Fibroblast of lung (primary cell): ENCODE measurements around the gene HTT. TPM values are rescaled to one million over a fixed set of nuclear protein-coding genes. Genes with fewer than 3 reads are reported as not detected.

ENCODE experiments used
- DNase-seq, 2 donors: peaks; one replicate each; pipeline versions ENCODE4 v3.0.0 to v3.0.0-alpha.2; 2010; ENCODE audit warnings: low read depth in 2 of 2
- H2AFZ ChIP-seq: 2 replicates; pipeline ENCODE4 v1.5.1; 2012; ENCODE audit warnings: low read length, control low read depth, inconsistent platforms
- H3K27ac ChIP-seq: 2 replicates; pipeline ENCODE4 v1.5.1; 2011; ENCODE audit warnings: low read length, control low read depth; ENCODE audit not compliant: insufficient read depth
- H3K27me3 ChIP-seq: 2 replicates; pipeline ENCODE4 v1.5.1; 2011; ENCODE audit warnings: mild to moderate bottlenecking, low read length; ENCODE audit not compliant: control insufficient read depth, insufficient read depth
- H3K36me3 ChIP-seq: 2 replicates; pipeline ENCODE4 v1.5.1; 2011; ENCODE audit warnings: low read length; ENCODE audit not compliant: control insufficient read depth, insufficient read depth
- H3K4me1 ChIP-seq: 2 replicates; pipeline ENCODE4 v1.5.1; 2011; ENCODE audit warnings: low read length; ENCODE audit not compliant: control insufficient read depth, insufficient read depth; ENCODE audit errors: extremely low read depth
- H3K4me2 ChIP-seq: 2 replicates; pipeline ENCODE4 v1.5.1; 2011; ENCODE audit warnings: low read length, control low read depth; ENCODE audit not compliant: insufficient read depth; ENCODE audit errors: extremely low read depth
- H3K4me3 ChIP-seq, 4 experiments: fragments of 200-600 bp in 1 of 4; sonication (generic) in 1 of 4; replicated peaks in 1 of 4; 2 replicates each; pipeline ENCODE4 v1.5.1; 2011 to 2016; ENCODE audit warnings: low read length in 4 of 4, low read depth in 3 of 4, mild to moderate bottlenecking in 3 of 4, control low read depth in 2 of 4, inconsistent platforms in 1 of 4, mixed read lengths in 1 of 4; ENCODE audit not compliant: insufficient read depth in 1 of 4; ENCODE audit errors: control extremely low read depth in 1 of 4
- H3K79me2 ChIP-seq: 2 replicates; pipeline ENCODE4 v1.5.1; 2012; ENCODE audit warnings: mild to moderate bottlenecking, low read length, inconsistent platforms; ENCODE audit not compliant: control insufficient read depth, insufficient read depth
- H3K9ac ChIP-seq: 2 replicates; pipeline ENCODE4 v1.5.1; 2011; ENCODE audit warnings: mild to moderate bottlenecking, low read length, control low read depth; ENCODE audit not compliant: insufficient read depth
- H3K9me3 ChIP-seq: 2 replicates; pipeline ENCODE4 v1.5.1; 2012; ENCODE audit warnings: low read depth, low read length; ENCODE audit not compliant: control insufficient read depth, insufficient read depth
- H4K20me1 ChIP-seq: 2 replicates; pipeline ENCODE4 v1.5.1; 2011; ENCODE audit warnings: low read length; ENCODE audit not compliant: control insufficient read depth, insufficient read depth; ENCODE audit errors: extremely low read depth
- EZH2 ChIP-seq: IDR thresholded peaks from 2 replicates; pipeline ENCODE4 v1.5.1; 2012; ENCODE audit warnings: low read length, control low read depth, mild to moderate bottlenecking; ENCODE audit errors: missing control alignments
- polyA plus RNA-seq, 2 donors: library from polyadenylated mRNA; depleted of rRNA in 1 of 2; stranded (reverse) in 1 of 2; unstranded in 1 of 2; fragments of >200 nt; gene quantifications; 2 replicates each; pipeline ENCODE4 v1.2.1, GENCODE V29; 2011 to 2012; ENCODE audit warnings: missing spikeins in 1 of 2
- total RNA-seq: library from RNA; depleted of rRNA; stranded (reverse); fragments of >200 nt; gene quantifications from 2 replicates; pipeline ENCODE4 v1.2.1, GENCODE V29; 2014
- TF ChIP-seq, protein P1 (sequence below), 2 donors: IDR thresholded peaks in 1 of 2; conservative IDR thresholded peaks in 1 of 2; 1 replicate in 1 of 2; 2 replicates in 1 of 2; pipeline ENCODE4 v1.5.1; 2011 to 2012; ENCODE audit warnings: low read length in 2 of 2, control low read depth in 1 of 2, inconsistent platforms in 1 of 2, low read depth in 1 of 2, mild to moderate bottlenecking in 1 of 2

Gene HTT
- total and polyA plus RNA-seq, 2 donors (not counting 1 experiment from before 2014, with no cell fraction given): 13.2 to 41.8 TPM

DNA sequence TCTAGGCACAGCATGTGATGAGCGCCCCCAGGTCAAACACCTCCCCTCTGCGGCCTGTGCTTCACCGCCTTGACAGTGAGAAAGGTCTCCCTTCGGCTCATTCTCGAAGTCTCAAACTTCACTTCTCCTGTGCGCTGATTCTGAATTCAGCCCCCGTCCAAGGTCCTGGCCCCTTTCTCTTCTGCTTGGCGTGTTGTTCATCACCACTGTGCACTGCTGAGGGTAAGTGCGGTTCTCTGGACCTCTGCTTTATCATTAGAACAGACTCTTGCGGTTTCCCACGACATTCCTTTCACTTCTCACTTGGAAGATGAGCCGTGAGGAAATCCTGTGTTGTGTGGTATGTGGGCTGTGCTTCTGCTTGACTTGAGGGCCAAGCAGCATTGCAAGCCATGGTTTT, 12.0 kb upstream of the HTT start:
- peak; percentile 63 to 83 for DNase-seq
- Histone ChIP-seq H3K9me3 (no peaks in the 10 kb centered on the region), H3K4me3 (no peak overlapping the region), H2AFZ (no peak overlapping the region), H3K79me2 (no peaks in the 10 kb centered on the region), H3K27ac (no peak overlapping the region), H3K9ac (no peak overlapping the region), H3K27me3 (peaks cover 6% of the 10 kb centered on the region), H4K20me1 (no peaks in the 10 kb centered on the region), H3K4me2 (no peak overlapping the region), H3K36me3 (no peaks in the 10 kb centered on the region), H3K4me1 (no peaks in the 10 kb centered on the region)
- no peak for TF ChIP-seq EZH2
- TF ChIP-seq, protein P1, sequence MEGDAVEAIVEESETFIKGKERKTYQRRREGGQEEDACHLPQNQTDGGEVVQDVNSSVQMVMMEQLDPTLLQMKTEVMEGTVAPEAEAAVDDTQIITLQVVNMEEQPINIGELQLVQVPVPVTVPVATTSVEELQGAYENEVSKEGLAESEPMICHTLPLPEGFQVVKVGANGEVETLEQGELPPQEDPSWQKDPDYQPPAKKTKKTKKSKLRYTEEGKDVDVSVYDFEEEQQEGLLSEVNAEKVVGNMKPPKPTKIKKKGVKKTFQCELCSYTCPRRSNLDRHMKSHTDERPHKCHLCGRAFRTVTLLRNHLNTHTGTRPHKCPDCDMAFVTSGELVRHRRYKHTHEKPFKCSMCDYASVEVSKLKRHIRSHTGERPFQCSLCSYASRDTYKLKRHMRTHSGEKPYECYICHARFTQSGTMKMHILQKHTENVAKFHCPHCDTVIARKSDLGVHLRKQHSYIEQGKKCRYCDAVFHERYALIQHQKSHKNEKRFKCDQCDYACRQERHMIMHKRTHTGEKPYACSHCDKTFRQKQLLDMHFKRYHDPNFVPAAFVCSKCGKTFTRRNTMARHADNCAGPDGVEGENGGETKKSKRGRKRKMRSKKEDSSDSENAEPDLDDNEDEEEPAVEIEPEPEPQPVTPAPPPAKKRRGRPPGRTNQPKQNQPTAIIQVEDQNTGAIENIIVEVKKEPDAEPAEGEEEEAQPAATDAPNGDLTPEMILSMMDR (conservative IDR thresholded peaks at IDR 0.05 in 1 of 2, IDR thresholded peaks at IDR 0.05 in 1 of 2; ENCODE audit: low read depth in 1 of 2, low read length in 2 of 2): no peak

DNA sequence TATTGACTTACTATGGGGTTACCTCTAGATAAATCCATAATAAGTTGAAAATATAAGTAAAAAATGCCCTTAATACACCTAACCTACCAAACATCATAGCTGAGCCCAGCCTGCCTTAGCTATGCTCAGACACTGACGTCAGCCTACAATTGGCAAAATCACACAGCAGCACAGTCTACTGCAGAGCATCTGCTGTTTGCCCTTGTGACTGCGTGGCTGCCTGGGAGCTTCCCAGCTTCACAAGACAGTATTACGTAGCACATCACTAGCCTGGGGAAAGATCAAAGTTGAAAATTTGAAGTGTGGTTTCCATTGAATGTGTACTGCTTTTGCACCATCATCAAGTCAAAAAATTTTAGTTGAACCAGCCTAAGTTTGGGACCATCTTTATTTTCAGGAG, 8.9 kb upstream of the HTT start:
- Histone ChIP-seq H3K79me2 (no peaks in the 10 kb centered on the region), H3K27me3 (peaks cover 4% of the 10 kb centered on the region), H3K9ac (no peak overlapping the region), H3K4me2 (no peak overlapping the region), H2AFZ (no peak overlapping the region), H3K4me1 (no peaks in the 10 kb centered on the region), H4K20me1 (no peaks in the 10 kb centered on the region), H3K27ac (no peak overlapping the region), H3K4me3 (no peak overlapping the region), H3K9me3 (no peaks in the 10 kb centered on the region), H3K36me3 (no peaks in the 10 kb centered on the region)
- no peak for TF ChIP-seq EZH2
- TF ChIP-seq, protein P1 (conservative IDR thresholded peaks at IDR 0.05 in 1 of 2, IDR thresholded peaks at IDR 0.05 in 1 of 2; ENCODE audit: low read depth in 1 of 2, low read length in 2 of 2): no peak
- peak in 1 of 2 donors; percentile 59 for DNase-seq

DNA sequence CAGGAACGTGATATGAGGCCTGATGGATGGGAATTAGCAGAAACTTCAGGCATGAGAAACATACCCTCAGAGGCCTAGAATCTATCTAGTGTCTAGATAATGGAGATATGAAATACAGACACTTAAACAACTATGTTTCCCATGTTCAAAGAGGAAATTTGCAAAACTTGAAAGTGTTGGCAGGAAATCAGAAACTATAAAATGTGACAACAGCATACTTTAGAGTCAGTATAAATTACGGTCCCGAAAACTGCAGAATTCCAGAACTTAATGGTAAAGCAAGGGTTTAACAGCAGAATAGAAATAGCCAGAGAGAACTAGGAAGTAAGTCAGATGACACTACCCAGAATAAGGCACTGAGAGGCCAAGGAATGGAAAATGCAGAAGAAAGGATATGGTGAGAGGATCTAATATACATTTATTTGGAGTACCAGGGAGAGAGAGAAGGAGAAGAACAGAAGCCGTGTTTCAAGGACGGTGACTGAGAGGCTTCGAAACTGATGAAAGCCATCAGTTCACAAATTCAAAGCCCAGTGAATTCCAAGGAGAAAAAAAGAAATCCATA, 7.6 kb upstream of the HTT start:
- Histone ChIP-seq H3K9ac (no peak overlapping the region), H3K27ac (no peak overlapping the region), H2AFZ (no peak overlapping the region), H3K4me3 (no peak overlapping the region), H3K27me3 (peaks cover 4% of the 10 kb centered on the region), H3K79me2 (no peaks in the 10 kb centered on the region), H3K4me2 (no peak overlapping the region), H3K9me3 (no peaks in the 10 kb centered on the region), H4K20me1 (no peaks in the 10 kb centered on the region), H3K4me1 (peaks cover under 1% of the 10 kb centered on the region), H3K36me3 (no peaks in the 10 kb centered on the region)
- TF ChIP-seq EZH2: no peak
- TF ChIP-seq, protein P1 (conservative IDR thresholded peaks at IDR 0.05 in 1 of 2, IDR thresholded peaks at IDR 0.05 in 1 of 2; ENCODE audit: low read depth in 1 of 2, low read length in 2 of 2): no peak
- no peak for DNase-seq
